ENCODE results near the gene ADIPOR2. TPM values are rescaled to one million over a fixed set of nuclear protein-coding genes. Genes with fewer than 3 reads are reported as not detected.

Gene ADIPOR2
- total and polyA plus RNA-seq, 10 of the 15 experiments (the other 5 are each of a cell fraction or from before 2014, with no cell fraction given): 8.6 to 65.0 (median 38.0) TPM

DNA sequence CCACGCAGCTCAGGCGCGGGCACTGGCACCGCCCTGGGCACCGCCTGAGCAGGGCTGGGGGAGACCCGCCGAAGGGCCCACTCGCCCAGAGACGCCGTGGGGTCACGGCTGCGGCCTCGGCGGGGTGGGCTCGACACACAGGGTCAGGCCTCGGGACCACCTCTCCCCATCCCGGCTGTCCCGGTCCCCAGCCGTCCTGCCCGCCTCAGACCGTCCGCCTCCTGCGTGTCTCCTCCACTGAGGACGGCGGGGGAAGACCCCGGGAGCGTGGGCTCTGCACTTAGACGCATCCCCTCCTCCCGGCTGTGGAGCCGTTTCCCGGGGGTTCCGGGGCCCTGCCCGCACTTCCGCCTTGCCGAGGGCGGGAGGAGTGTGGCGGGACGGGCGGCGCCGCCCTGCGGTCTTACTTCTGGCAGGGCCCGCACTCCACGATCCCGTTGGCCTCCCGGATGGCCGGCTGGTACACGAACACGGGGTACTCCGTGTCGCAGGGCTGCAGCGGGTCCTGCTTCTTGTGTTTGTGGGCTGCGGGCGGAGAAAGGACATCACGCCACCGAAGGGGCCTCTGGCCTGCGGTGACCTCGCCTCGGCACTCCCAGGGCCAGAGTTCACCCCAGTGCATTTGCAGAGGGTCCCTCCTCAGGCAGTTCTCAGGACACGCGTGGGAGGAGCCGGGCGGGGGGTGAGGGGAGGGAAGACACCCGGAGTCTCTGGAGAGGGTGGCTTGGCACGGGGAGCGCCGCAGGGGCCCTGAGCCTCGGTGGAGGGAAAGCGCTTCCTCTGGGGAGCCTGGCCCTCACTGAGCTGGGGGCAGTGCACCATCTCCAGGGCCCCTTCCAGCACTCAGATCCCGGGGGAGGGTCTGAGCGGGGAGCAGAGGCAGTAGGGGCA lies 106.4 kb downstream of the ADIPOR2 start:
- peak; percentile 52 for ATAC-seq
- Histone ChIP-seq H3K9ac (ENCODE audit: control insufficient read depth, insufficient read depth, low read length) (peak overlapping the region; percentile 81), H3K4me3 (peak overlapping the region; percentile 62), H3K4me2 (ENCODE audit: control insufficient read depth, insufficient read depth) (peak overlapping the region; percentile 100), H4K20me1 (ENCODE audit: control insufficient read depth, insufficient read depth) (no peaks in the 10 kb centered on the region), H3K36me3 (ENCODE audit: control insufficient read depth in 2 of 2, insufficient read depth in 2 of 2, low read length in 1 of 2) (no peaks in the 10 kb centered on the region; a peak in 1 of 4 replicates), H3K27me3 (replicated peaks in 1 of 2; ENCODE audit: control insufficient read depth in 2 of 2, insufficient read depth in 2 of 2, low read length in 1 of 2) (no peaks in the 10 kb centered on the region), H3K79me2 (ENCODE audit: control insufficient read depth, insufficient read depth, low read length) (no peaks in the 10 kb centered on the region; the same call in 1 of the 2 replicates), H3K4me1 (ENCODE audit: control insufficient read depth, insufficient read depth, low read length) (peaks cover 4% of the 10 kb centered on the region; the same call in 1 of the 2 replicates), H2AFZ (ENCODE audit: control insufficient read depth, low read depth, low read length) (peak overlapping the region; percentile 92), H3K27ac (ENCODE audit: control insufficient read depth, insufficient read depth) (peak overlapping the region; percentile 62), H3K9me3 (replicated peaks; ENCODE audit: control insufficient read depth, insufficient read depth, low read length) (no peaks in the 10 kb centered on the region)
- WGBS (ENCODE audit: insufficient coverage, insufficient replicate concordance, low lambda C conversion rate, missing lambda C conversion rate): 12% methylated on average over 64 of the region's 71 CpGs
- ChIA-PET CTCF (interaction anchor here (6.5 to 9.5 kb wide), 2 partner anchors 143 to 145 kb away, joined by 106 to 434 read pairs; no protein-coding TSS in a partner anchor), SMC1A (ENCODE audit: uncharacterized antibody, unreplicated experiment) (interaction anchor here (1.0 to 7.6 kb wide), 4 partner anchors 122 to 142 kb away, joined by 3 to 109 read pairs (median 10); no protein-coding TSS in a partner anchor), POLR2A (interaction anchor here (0.5 to 1.5 kb wide), 2 partner anchors 162 to 199 kb away, joined by 3 read pairs; no protein-coding TSS in a partner anchor), RAD21 (ENCODE audit: unreplicated experiment) (interaction anchor here (6.5 kb wide), 1 partner anchor 143 kb away, joined by 69 read pairs; no protein-coding TSS in a partner anchor)
- in situ Hi-C loops (cut with MboI): no loop called here
- intact Hi-C loops (cut with micrococcal nuclease; ENCODE audit: unreplicated experiment): loop anchor here (2.0 to 10.0 kb wide), 4 partner anchors 136 to 785 kb away; no protein-coding TSS in a partner anchor
- TSS peak; percentile 90 for BruUV-seq (replicated peaks)
- no peak for FAIRE-seq
- DNase-seq (ENCODE audit: low read depth, low spot score): no peak
- TF ChIP-seq POLR2AphosphoS2 (IDR thresholded peaks at IDR 0.05; ENCODE audit: low read depth, low read length) (no peak), MXI1 (IDR thresholded peaks at IDR 0.05; ENCODE audit: low read depth, low read length) (0 out of 2 replicates have a peak, but pooled peaks have one; percentile 19), HCFC1 (IDR thresholded peaks at IDR 0.05; ENCODE audit: low read length) (0 out of 2 replicates have a peak, but pooled peaks have one; percentile 13), CHD2 (IDR thresholded peaks at IDR 0.05; ENCODE audit: borderline replicate concordance, low read depth, low read length) (no peak), GATAD2B (conservative IDR thresholded peaks at IDR 0.05; ENCODE audit: low read depth) (peak; percentile 91), SIN3A (IDR thresholded peaks at IDR 0.05; ENCODE audit: low read depth, low read length) (no peak), ZBED1 (IDR thresholded peaks at IDR 0.05; ENCODE audit: borderline replicate concordance) (no peak), RUNX3 (IDR thresholded peaks at IDR 0.05; ENCODE audit: low read length) (peak; percentile 23), EGR1 (IDR thresholded peaks at IDR 0.05; ENCODE audit: borderline replicate concordance in 1 of 2, low read depth in 2 of 2, low read length in 2 of 2) (no peak), HDGF (IDR thresholded peaks at IDR 0.05) (peak; percentile 26; the same call in 1 of the 2 replicates), MYB (IDR thresholded peaks at IDR 0.05; ENCODE audit: borderline replicate concordance, low read depth, low read length) (no peak), CHD4 (IDR thresholded peaks at IDR 0.05) (no peak), DPF2 (IDR thresholded peaks at IDR 0.05) (no peak; the same call in 1 of the 2 replicates)
- TF ChIP-seq, protein P1, sequence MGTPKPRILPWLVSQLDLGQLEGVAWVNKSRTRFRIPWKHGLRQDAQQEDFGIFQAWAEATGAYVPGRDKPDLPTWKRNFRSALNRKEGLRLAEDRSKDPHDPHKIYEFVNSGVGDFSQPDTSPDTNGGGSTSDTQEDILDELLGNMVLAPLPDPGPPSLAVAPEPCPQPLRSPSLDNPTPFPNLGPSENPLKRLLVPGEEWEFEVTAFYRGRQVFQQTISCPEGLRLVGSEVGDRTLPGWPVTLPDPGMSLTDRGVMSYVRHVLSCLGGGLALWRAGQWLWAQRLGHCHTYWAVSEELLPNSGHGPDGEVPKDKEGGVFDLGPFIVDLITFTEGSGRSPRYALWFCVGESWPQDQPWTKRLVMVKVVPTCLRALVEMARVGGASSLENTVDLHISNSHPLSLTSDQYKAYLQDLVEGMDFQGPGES (IDR thresholded peaks at IDR 0.05): no peak
- TF ChIP-seq, protein P2, sequence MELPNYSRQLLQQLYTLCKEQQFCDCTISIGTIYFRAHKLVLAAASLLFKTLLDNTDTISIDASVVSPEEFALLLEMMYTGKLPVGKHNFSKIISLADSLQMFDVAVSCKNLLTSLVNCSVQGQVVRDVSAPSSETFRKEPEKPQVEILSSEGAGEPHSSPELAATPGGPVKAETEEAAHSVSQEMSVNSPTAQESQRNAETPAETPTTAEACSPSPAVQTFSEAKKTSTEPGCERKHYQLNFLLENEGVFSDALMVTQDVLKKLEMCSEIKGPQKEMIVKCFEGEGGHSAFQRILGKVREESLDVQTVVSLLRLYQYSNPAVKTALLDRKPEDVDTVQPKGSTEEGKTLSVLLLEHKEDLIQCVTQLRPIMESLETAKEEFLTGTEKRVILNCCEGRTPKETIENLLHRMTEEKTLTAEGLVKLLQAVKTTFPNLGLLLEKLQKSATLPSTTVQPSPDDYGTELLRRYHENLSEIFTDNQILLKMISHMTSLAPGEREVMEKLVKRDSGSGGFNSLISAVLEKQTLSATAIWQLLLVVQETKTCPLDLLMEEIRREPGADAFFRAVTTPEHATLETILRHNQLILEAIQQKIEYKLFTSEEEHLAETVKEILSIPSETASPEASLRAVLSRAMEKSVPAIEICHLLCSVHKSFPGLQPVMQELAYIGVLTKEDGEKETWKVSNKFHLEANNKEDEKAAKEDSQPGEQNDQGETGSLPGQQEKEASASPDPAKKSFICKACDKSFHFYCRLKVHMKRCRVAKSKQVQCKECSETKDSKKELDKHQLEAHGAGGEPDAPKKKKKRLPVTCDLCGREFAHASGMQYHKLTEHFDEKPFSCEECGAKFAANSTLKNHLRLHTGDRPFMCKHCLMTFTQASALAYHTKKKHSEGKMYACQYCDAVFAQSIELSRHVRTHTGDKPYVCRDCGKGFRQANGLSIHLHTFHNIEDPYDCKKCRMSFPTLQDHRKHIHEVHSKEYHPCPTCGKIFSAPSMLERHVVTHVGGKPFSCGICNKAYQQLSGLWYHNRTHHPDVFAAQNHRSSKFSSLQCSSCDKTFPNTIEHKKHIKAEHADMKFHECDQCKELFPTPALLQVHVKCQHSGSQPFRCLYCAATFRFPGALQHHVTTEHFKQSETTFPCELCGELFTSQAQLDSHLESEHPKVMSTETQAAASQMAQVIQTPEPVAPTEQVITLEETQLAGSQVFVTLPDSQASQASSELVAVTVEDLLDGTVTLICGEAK (IDR thresholded peaks at IDR 0.05; ENCODE audit: borderline replicate concordance): 0 out of 2 replicates have a peak, but pooled peaks have one; percentile 39
- TF ChIP-seq, protein P3, sequence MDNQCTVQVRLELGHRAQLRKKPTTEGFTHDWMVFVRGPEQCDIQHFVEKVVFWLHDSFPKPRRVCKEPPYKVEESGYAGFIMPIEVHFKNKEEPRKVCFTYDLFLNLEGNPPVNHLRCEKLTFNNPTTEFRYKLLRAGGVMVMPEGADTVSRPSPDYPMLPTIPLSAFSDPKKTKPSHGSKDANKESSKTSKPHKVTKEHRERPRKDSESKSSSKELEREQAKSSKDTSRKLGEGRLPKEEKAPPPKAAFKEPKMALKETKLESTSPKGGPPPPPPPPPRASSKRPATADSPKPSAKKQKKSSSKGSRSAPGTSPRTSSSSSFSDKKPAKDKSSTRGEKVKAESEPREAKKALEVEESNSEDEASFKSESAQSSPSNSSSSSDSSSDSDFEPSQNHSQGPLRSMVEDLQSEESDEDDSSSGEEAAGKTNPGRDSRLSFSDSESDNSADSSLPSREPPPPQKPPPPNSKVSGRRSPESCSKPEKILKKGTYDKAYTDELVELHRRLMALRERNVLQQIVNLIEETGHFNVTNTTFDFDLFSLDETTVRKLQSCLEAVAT (IDR thresholded peaks at IDR 0.05): 0 out of 2 replicates have a peak, but pooled peaks have one; percentile 48

Measured in GM12878 (cell line).